ENCODE measurements around the gene SLC9A5.

Gene SLC9A5

GRCh38 chr16:67238806-67239470, 9.8 kb upstream of the SLC9A5 start:
- DNase-seq, result no peak

- no peak for DNase-seq
Measured at GRCh38 chr16:67240506-67240905, 8.3 kb upstream of the SLC9A5 start.

- DNase-seq, result no peak
Measured at GRCh38 chr16:67241008-67241900, 7.5 kb upstream of the SLC9A5 start.

GRCh38 chr16:67242138-67242730, 6.5 kb upstream of the SLC9A5 start:
- no peak for DNase-seq

- DNase-seq, result no peak
Measured at GRCh38 chr16:67243481-67243880, 5.3 kb upstream of the SLC9A5 start.

GRCh38 chr16:67244387-67245185, 4.2 kb upstream of the SLC9A5 start:
- DNase-seq, result no peak

- DNase-seq, result no peak
Measured at GRCh38 chr16:67245186-67245585, 3.6 kb upstream of the SLC9A5 start.

GRCh38 chr16:67245674-67246080, 3.1 kb upstream of the SLC9A5 start:
- DNase-seq, result no peak

- no peak for DNase-seq
Measured at GRCh38 chr16:67246081-67246755, 2.6 kb upstream of the SLC9A5 start.

GRCh38 chr16:67246756-67247191, 2.0 kb upstream of the SLC9A5 start:
- DNase-seq, result no peak

GRCh38 chr16:67247192-67248072, 1.3 kb upstream of the SLC9A5 start, which contains the start of gene FHOD1:
TSS of gene FHOD1 (minus strand) at chr16:67247481. CDS start at chr16:67247410, 71 bp downstream.
- DNase-seq, result peak; percentile 72

- DNase-seq, result no peak
Measured at GRCh38 chr16:67248073-67248400, 742 bp upstream of the SLC9A5 start.

GRCh38 chr16:67249178-67250044, 632 bp downstream of the SLC9A5 start:
- no peak for DNase-seq

- no peak for DNase-seq
Measured at GRCh38 chr16:67250045-67250327, 1.2 kb downstream of the SLC9A5 start.

GRCh38 chr16:67252609-67253497, 4.1 kb downstream of the SLC9A5 start:
- DNase-seq, result no peak

GRCh38 chr16:67254801-67255552, 6.2 kb downstream of the SLC9A5 start:
- DNase-seq, result no peak

- DNase-seq, result no peak
Measured at GRCh38 chr16:67255553-67256221, 6.9 kb downstream of the SLC9A5 start.

- no peak for DNase-seq
Measured at GRCh38 chr16:67256701-67257230, 8.0 kb downstream of the SLC9A5 start.

Data from SHP77 treated with DMSO at 0.1 percent for 48 hours (cell line).